ENCODE results near the gene FLT1.

FLT1 gene, protein sequence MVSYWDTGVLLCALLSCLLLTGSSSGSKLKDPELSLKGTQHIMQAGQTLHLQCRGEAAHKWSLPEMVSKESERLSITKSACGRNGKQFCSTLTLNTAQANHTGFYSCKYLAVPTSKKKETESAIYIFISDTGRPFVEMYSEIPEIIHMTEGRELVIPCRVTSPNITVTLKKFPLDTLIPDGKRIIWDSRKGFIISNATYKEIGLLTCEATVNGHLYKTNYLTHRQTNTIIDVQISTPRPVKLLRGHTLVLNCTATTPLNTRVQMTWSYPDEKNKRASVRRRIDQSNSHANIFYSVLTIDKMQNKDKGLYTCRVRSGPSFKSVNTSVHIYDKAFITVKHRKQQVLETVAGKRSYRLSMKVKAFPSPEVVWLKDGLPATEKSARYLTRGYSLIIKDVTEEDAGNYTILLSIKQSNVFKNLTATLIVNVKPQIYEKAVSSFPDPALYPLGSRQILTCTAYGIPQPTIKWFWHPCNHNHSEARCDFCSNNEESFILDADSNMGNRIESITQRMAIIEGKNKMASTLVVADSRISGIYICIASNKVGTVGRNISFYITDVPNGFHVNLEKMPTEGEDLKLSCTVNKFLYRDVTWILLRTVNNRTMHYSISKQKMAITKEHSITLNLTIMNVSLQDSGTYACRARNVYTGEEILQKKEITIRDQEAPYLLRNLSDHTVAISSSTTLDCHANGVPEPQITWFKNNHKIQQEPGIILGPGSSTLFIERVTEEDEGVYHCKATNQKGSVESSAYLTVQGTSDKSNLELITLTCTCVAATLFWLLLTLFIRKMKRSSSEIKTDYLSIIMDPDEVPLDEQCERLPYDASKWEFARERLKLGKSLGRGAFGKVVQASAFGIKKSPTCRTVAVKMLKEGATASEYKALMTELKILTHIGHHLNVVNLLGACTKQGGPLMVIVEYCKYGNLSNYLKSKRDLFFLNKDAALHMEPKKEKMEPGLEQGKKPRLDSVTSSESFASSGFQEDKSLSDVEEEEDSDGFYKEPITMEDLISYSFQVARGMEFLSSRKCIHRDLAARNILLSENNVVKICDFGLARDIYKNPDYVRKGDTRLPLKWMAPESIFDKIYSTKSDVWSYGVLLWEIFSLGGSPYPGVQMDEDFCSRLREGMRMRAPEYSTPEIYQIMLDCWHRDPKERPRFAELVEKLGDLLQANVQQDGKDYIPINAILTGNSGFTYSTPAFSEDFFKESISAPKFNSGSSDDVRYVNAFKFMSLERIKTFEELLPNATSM (N-terminal part only)

DNA sequence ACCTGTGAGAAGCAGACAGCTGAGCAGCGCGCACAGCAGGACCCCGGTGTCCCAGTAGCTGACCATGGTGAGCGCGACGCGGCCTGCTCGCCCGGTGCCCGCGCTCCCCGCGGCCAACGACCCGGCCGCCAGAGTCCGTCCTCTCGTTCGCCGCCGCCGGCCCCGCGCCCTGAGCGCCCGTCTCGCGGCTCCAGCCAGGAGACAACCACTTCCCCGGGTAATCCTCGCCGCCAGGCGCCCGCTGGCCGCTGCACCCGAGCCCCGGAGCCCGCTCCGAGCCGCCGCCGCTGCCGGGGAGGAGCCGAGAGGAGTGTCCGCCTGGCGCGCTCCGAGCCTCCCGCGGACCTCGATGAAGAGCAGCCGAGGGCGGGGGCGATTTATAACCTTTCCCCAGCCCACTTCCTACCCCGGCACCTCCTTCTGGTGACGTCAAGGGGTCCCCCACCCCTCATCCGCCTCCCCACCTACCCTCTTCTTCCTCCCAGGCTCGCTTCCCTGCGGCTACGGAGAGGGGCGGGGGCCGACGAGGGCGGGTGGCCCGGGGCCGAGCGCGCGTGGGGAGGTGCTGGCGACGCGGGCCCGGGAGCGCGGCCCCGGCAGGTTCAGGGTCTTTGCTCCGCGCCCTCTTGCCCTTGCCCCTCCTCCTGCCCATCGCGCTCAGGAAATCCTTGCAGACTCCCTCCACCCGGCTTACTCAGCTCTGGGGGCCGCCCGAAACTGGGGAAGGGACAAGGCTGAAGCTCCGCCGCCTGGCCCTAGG is at the start of gene FLT1:
TSS of gene FLT1 (minus strand) at position 351 of the 760 bp plus-strand sequence. CDS start at position 66, 285 bp downstream.
- peak; percentile 39 for DNase-seq

DNA sequence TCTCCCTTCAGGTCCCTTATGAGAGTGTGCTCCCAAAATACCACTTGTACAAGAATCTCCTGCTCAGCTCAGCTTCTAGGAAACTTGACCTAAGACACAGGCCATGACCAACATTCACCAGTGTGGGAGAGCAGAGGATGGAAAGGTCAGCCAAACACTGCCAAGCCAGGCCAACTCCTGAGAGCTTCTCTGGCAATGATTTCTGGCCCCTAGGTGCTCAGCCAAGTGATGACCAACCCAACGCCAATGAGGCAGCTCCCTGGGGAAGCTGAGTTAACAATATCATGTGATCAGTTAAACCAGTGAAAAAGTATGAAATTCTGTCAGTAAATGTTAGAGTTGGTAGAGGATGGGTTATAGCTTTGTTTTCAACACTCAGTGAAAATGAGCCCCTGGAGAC is 49.1 kb upstream of the FLT1 start:
- DNase-seq = no peak

DNA sequence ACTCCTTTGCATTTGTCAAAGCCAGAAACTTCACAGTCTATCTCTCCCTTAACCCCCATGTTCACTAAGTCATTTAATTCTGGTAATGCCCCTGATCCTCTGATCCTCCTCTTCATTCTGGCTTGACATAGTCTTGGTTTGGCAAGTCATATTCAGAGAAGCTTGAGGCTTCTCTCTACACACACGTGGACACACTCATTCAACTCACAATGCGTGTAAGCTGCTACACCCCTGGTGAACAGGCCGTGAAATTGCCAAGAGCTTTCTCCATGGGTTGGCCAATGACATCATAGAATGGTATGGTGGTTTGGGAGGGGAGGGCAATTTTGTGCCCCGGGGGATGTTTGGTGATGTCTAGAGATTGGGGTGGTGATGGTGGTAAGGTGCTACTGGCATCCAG is 47.9 kb upstream of the FLT1 start:
- no peak for DNase-seq

DNA sequence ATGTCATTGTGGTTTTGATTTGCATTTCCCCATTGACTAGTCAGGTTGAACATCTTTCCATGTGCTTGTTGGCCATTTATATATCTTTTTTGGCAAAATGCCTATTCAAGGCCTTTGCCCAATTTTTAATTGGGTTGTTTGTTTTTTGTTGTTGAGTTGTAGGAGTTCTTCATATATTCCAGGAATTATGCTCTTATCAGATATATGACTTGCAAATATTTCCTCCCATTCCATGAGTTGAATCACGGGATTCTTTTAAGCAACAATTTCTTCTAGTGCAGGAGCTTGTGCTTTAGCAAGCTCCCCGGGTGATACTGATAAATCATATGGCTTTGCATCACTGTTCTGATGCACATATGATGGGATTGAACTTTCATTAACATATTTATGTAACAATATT is 47.0 kb upstream of the FLT1 start:
- DNase-seq = no peak

DNA sequence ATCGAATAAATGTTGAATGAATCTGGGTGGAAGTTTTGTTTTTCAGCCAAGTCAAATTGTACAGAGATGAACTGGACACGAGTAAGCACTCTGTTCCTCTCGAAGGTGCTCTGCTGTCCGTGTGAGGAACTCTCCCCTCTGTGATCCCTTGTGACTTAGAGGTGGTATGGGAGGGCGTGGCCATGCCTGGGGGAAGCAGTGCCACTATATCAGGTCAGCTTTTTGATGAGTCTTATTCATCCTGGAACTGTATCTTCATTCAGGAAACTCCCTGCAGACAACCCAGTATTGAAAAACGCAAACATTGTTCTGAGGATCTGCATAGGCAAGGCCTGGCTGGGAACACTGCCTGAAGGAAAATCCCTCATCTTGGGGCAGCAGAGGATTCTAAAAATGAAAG is 45.7 kb upstream of the FLT1 start:
- DNase-seq = no peak

DNA sequence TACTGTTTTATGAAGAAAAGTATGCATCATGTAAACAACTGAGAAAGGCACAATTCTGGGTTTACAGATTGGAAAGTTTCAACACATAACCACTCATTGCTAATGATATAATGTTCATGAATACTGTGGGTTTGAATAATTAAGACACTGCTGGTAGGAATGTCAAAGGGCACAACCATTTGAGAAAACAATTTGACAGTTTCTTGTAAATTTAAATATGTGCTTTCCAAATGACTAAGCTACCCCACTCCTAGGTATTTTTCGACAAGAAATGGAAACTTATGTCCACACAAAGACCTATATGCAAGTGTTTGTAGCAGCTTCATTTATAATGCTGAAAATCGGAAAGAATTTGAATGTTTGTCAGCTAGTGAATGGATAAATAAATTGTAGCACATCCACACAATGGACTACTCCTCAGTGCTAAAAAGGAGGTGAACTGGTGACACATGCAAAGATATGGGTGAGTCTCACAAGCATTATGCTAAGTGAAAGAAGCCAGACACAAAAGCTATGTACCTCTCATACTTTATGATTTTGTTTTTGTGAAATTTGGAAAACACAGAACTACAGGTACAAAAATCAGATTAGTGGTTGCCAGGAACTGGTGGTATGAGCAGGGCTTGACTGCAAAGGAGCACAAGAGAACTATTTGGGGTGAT is 44.8 kb upstream of the FLT1 start:
- no peak for DNase-seq

DNA sequence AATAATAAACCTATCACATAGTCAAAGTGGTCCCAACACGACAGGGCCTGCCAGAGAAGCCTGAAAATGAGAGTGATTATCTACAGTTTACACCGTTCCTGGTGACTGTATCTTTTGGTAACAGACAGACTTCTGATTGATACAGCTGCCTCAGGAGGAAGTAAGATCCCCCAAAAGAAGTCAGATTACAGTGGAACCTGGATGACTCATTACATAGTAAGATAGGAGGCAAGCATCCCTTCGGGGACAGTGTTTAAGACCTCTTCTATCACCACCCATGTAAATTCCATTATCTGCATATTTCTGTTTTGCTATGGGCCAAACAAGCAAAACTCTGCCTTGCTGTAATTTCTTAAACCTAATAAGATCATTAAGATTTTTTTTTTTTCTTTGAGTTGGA is 44.0 kb upstream of the FLT1 start:
- DNase-seq = no peak

DNA sequence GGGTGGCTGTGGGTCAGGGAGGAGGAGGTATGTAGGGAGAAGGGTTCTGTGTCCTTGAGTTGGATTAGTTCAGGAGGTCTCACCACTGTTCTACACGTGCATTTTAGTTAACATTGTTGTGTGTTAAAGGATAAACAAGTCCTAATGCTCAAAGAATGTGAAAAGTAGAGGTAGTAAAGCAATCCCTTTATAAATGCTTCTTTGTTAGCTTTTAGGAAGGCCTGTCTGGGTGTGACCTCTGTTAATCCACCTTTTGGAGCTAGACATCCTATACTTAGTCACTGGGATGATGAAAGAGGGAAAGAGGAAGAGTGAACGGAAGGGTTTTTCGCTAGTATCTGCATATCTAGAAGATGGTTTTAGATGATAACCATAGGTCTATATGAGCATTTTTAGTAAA is 42.2 kb upstream of the FLT1 start:
- DNase-seq = no peak

DNA sequence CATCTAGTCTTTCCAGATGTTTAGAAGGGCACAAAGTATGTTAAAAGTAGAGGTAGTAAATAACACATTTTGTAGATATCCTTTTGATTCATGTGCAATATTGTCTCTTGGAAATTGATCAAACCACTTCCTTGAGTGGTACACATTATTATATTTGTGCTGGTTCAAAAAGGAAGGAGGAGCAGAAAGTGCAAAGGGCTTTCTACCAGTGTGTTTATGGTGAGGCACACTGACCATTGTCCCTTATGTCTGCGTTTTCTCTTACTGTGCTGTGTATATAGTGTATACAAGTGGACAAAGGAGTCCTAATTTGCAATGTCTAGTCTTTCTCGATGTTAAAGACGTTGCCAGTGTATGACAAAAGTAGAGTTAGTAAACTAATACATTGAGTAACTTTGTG is 41.4 kb upstream of the FLT1 start:
- no peak for DNase-seq

DNA sequence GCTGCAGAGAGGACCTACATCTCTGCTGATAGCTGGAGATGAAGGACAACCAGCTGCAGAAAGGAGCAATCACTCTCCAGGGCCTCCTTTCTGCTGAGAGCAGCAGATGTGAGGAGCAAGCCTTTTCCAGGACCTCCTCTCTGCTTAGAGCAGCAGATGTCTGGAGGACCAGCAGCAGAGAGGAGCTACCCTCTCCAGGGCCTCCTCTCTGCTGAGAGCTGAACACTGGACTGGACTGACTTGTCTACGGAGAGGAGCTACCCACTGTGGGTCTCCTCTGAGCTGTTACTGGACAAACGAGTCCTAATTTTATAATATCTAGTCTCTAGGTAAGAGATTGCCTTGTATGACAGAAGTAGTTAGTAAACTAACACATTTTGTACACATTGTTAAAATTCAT is 40.8 kb upstream of the FLT1 start:
- no peak for DNase-seq

DNA sequence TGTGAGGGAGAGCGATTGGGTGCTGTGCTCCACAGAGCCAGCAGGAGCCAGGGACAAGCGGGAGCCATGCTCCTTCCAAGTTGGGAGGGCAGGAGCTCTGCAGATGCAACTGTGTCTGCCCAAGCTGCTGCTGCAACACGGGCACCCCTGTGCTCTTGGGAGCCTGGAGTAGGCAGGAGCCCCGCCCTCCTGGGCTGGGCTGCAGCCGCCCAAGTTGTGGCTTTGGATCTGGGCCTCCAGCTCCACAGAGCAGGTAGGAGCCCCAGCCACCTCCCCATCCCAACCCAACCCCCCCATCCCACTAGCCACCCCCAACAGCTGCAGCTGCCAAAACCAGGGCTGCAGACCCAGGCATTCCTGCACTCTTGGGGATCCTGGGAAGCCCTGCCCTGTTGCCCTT is 39.9 kb upstream of the FLT1 start:
- DNase-seq = no peak

DNA sequence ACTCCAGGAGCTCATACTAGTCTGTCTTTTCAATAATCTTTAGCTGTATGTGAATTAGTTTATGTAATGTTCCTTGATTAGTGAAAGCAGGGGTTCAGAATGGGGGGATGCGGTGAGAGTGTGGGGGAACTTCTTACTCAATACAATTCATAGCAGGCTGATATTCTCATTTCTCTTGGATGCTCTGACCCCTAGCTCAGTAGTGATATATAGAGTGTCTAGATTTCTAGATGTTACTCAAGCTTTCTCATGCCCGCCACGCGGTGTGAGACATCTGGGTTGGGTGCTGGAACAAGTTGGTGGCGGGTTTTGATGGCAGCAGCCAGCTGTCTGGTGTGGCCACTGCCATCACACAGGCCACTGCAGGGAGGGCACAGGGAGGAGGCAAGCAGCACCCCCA is 39.3 kb upstream of the FLT1 start:
- DNase-seq = no peak

DNA sequence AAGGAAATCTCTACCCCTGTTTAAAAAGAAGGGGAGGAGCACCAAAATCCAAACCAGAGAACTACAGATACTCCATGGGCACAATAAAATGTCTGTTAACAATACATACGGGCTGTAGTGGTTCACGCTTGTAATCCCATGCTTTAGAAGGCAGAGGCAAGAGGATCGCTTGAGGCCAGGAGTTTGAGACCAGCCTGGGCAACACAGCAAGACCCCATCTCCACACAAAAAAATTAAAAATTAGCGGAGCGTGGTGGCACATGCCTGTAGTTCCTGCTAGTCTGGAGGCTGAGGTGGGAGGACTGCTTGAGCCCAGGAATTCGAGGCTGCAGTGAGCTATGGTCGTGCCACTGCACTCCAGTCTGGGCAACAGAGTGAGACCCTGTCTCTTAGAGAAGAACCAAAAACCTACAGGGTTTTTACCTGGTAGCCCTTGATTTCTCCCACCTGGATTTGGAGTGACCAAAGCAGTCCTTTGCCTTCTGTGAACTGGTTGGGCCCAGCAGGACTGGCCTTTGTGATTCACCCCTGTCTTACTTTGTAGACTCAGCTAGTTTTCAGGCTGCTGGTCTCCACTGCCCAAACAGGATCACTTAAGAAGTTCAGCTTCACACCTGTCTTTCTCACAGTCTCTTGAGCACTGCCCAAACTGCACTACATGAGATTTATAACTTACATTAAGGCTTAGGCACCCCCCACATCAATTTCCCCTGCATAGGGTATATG is 38.7 kb upstream of the FLT1 start:
- DNase-seq = no peak

DNA sequence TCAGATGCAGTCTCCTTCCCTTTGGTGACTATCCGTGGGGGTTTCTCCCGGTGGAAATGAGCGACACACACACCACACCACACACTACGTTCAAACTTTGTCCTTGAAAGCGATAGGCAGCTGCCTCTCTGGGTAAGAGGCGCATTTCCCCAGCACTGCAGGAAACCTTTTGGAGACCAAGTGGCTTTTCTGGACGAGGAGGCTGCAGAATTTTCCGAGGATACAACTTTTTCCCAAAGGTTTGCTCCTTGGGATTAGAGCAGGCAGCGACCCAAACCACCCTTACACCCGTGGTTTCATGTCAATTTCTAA is 38.2 kb upstream of the FLT1 start:
- no peak for DNase-seq

DNA sequence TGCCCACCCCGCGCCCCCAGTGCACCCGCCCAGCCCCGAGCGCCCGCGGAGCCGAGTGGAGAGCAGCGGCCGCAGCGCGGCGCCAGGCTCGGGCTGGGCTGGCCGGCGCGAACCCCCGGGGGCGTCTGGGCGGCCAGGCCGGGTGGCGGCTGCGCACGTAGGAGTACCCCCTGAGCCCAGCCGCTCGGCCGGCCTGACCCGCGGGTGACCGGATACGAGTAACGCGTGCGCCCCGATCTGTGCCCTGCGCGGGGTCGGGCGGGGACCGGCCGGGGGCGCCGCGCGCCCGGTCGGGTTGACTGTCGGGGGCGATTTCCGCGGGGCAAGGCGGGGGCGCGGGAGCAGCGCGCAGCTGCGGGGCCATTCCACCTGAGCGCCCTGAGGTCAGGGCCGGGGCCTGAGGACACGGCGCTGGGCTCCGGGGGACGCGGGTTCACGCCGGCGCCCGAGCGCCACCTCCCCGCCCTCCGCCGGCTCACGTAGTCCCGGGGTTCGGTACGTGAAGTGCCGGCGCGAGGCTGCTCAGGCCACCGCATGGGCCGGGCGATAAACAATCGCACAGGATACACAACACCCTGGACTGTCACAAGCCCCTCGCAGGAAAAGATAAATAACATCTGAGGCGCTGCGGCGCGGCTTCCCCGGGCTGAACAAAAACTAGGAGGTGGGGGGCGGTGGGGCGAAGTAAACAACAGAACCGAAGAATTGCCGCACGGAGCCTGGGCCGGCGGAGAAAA is 37.6 kb upstream of the FLT1 start:
- no peak for DNase-seq

DNA sequence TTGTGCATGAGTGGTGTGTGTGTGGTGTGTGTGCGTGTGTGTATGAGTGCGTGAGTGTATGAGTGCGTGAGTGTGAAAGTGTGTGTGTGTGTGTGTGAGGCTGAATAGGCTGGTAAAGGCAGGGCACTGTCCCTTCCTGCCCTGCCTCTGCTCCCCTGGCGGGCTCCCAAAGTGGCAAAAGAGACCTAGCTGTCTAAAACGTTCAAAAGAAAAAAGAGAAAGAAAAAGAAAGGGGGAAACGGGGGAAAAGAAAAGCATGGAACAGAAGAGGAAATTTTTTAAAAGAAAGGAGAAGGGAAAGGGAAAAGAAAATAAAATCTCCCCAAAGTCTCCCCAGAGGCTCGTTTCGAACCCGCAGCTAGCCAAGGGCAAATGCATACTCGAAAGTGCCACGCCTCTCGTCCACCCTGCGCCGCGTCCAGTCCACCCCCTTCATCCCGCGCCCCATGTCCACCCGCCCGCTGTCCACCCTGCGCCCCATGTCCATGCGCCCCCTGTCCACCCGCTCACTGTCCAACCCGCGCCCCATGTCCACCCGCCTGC is 37.0 kb upstream of the FLT1 start:
- DNase-seq = no peak

DNA sequence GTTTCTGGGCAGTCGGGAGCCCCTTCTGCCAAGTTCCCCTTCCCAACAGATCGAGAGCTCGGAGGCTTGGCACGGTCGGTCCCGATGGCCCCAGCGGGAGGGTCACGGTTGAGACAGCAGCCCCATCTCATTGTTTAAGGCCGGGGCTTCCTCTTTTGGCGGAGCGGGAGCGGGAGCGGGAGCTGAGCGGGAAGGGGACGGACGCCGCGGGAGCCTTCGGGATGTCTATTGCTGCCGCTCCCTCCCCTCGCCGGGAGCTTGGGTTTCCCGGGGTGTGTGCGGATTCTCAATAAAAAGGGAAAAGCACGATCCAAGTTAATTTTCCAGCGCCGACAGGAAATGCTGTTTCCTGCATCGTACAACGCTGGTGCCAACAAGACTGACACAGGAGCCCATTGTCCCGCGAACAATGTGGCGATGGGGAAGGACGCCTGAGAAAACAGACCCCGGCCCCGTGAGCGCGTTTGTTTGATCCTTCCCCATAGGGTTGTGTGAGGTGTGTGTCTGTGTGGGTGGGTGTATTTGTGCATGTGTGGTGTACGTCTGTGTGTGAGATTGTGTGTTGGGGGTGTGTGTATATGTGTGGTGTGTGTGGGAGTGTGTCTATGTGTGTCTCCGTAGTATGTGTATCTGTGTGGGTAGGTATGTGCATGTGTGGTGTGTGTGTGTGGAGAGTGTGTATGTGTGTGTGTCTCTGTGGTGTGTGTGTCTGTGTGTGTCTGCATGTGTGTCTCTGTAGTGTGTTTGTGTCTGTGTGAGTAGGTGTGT is 36.3 kb upstream of the FLT1 start:
- DNase-seq = no peak

DNA sequence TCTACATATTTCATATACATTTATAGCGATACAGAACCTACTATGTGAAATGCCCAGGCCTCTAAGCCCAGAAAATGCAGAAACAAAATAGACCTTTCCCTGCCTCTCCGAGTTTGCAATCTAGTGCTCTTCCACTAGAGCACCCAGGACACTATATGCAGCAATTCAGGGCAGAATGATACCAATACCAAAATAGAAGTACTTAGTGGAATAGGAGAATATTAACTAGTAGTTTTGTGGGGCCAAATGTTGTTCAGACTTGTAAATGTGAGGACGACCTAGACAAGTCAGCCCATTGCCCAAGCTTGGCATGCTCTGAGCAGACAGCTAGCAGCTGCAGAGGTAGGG is 35.8 kb upstream of the FLT1 start:
- no peak for DNase-seq

DNA sequence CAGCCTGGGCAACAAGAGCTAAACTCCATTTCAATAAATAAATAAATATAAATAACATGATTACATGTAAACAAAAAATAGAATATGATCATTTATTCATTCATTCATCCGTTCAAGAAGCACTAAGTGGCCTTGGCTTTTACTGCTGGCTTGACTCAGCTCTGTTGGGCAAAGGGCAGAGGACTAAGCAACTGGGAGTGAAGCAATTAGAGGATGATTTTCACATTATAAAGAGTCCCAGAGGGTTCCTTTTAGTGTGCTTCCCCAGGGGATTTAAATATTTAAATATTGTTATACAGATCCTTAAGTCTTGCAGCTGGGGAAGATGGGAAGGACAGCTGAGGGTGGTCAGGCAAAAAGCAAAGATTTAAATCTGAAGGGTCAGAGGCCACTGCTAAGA is 34.9 kb upstream of the FLT1 start:
- no peak for DNase-seq

DNA sequence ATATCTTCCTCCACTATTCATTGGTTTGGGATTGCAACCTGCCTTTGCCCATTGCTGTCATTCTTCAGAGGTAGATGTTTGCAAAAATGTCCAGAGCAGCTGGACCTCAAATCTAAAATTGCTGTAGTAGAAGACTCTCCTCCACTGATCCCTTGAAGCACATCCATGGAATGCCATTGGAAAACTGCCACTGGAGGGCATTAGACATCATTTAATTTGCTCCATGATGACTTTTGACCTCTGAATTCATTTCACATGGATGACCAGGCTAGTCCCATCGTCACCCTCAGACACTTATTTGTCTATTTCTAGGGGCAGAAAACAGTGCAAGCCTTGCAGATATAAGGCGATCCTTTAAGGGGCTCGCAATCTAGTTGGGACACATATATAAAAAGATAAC is 33.9 kb upstream of the FLT1 start:
- DNase-seq = no peak

All from NCI-H510A treated with DMSO at 0.1 percent for 48 hours (cell line).